CD4-positive, alpha-beta T cell treated with Interleukin-12 subunit alpha and Interleukin-12 subunit beta, for 1 hour (primary cell): ENCODE measurements around the gene MYH8.

Experiments used
- DNase-seq: peaks from one replicate; pipeline ENCODE4 v3.0.0-alpha.2; 2020

Gene MYH8

DNA sequence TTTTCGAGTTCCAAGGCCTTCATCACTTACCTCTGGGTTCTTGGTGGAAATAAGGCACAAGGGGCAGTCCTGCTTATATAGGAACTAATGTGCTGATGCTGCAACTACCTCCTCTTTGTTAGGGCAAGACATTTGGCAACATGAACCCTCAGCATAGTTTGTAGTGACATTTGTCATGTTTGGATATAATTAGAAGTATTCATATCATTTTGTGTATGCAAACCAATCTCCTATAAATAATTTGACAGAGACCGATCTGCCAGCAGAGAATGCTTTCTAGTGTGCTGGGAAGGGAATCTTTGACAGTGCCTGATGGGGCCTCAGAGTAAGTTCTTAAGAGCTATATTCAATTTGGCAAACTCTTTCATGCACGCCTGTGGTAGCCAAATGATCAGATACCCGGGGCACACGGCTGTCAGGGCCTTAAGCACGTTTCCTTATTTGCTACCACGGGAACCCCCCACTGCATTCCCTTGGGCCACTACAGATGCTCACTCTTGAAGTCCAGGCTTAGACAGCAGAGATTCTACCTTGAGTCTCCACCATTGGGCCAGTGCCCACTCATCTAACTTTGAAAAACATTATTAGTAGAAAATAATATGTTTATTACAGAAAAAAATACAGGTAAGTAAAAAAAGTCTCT is at the start of gene MYH8:
TSS of gene MYH8 (minus strand) at position 51 of the 643 bp plus-strand sequence. CDS start 1,723 bp downstream, outside the sequence.
- no peak for DNase-seq

DNA sequence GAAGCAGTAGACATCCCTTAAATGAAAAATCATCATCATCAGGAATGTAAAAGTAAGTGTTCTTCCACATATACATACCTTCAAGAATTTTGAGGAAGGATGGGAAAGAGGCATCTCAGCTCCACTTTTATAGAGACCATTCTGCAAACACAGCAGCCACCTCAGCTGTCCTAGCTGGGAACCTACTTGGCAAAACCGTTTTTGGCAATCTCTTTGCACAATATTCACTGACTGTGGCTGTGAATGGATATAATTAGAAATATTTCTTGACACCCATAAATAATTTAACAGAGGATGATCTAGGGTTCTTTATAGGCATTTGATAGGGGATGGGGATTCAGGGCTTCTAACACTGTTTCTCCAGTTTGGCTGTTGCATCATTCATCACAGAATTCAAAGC is 47.7 kb upstream of the MYH8 start, which contains the start of gene MYH4:
TSS of gene MYH4 (minus strand) at position 101 of the 400 bp plus-strand sequence. CDS start 2,814 bp downstream, outside the sequence.
- DNase-seq, result no peak

DNA sequence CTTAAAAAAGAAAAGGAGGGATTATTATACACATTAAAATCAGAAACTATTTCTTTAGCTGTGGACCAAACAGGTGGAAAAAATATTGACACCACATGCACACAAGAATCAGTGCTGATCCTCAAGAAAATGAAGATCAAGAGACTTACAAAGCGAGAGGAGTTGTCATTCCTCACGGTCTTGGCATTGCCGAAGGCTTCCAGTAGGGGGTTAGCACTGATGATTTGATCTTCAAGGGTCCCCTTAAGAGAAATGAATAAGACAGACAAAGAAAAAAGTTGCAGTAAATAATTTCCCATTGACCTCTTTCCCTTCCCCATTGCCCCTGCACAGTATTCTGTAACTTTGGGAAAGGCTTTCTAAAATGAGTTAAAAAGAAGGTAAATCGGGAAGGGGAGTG is 41.7 kb upstream of the MYH8 start:
- DNase-seq, result no peak

DNA sequence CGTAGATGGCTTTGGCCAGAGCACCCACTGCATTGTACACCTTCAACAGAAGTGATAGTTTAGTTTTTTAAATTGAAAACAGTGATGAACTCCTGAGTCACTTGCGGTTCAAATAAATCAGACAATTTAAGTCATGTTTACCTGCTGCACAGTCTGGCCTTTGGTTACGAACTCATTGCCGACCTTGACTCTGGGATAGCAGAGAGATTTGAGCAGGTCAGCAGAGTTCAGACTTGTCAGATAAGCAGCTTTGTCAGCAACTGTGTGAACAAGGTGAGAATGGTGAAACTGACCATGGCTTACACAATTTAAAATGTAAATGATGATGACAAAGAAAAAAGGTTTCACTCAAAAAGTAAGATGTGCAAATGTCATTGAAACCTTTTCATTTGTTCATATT is 38.3 kb upstream of the MYH8 start:
- no peak for DNase-seq

DNA sequence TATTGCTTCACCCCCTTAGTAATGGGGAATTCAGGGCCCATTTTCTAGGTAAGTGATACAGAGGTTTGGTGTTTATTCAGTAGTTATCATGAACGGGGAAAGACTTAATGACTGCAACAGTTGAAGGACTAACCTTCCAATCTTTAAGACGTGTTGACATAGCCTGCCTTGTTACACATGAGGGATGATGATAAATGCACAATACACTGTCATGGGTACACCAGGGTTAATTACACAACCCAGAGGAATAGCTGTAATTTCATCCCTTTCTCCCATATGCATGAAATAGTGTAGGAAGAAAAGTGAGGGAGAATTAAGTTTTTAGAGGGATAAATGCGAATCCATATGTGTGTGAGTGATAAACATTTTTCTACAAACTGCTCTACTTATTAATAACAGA is 37.0 kb upstream of the MYH8 start:
- DNase-seq, result no peak

- no peak for DNase-seq
Observed at GRCh38 chr17:10457952-10458351, 36.2 kb upstream of the MYH8 start.

GRCh38 chr17:10447026-10447931 is 25.5 kb upstream of the MYH8 start:
- DNase-seq, result no peak

- DNase-seq, result no peak
Observed at GRCh38 chr17:10439816-10440215, 18.1 kb upstream of the MYH8 start.

DNA sequence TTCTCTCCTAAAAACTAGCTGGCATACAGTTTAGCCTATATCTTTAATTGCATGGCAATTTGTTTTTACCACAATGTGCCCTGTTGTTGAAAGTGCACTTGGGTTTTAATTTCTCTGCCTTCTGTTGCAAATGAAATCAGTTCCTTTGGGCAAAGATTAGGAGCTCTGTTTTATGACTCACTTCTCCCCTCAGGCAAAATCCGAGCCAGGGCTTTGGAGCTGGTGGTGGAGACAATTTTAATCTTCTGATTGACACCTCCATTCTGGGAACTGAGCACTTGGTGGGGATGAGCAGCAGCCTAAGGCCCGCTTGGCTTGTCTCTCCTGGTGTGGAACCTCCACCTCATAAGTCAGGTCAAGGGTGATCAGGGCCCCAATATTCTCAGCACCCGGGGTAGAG is 13.3 kb upstream of the MYH8 start:
- no peak for DNase-seq

DNA sequence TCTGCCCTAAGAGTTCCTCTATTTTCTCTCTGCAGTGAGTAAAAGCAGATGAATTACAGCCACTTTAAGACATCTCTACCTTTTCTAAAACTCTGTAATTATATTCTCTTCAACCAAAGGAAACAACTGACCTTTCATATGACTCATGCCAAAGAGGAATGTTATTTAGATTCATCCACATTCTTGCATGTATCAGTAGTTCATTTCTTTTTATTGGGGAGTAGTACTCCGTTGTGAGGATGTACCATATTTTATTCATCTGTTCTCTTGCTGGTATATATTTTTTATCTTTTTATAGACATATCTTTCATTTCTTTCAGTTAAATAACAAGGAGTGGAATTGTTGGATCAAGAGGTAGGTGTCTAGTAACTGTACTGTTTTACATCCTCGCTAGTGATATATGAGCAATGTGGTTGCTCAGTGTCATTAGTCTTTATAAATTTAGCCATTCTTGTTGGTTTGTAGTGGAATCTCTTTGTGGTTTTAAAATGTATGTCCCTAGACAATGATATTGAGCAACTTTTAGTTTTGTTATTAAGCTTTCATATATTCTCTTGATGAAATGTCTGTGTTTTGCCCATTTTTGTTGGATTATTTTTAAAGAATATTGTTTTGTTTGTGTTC is 7.8 kb upstream of the MYH8 start:
- no peak for DNase-seq

- DNase-seq, result no peak
Observed at GRCh38 chr17:10428781-10429180, 7.0 kb upstream of the MYH8 start.

DNA sequence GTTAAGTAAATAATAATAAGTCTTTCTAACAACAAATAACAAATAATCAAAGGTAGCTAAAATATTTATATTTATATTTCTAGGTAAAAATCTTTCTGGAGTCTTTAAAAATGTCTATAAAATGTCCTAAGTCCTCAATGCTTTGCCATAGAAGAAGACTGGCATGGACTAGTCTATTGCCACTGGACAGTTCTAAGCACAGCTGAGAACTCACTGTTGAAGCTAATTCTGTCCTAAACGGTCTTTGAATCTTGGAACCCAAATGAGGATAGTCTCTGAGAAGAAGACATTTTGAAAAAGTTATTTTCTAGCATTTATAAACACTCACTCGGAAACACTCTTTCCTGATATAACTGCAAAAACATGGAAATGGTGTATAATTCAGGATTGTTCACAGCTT is 539 bp downstream of the MYH8 start:
- no peak for DNase-seq

GRCh38 chr17:10420811-10421210 is 939 bp downstream of the MYH8 start:
- no peak for DNase-seq

GRCh38 chr17:10417431-10417830 is 4.3 kb downstream of the MYH8 start:
- DNase-seq, result no peak

DNA sequence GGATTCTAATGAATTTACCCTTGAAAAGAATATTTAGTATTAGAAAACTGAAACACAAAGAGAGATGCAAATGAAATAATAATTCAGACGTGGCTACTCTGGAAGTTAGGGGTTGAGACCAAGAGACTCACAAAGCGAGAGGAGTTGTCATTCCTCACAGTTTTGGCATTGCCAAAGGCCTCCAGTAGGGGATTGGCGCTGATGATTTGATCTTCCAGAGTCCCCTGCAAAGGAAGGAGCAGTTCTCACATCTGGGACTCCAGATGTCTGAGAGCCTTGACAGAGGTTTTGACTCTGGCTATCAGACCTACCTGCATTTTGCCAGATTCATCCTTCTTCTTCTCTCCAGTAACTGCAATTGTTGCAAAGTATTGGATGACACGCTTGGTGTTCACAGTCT is 6.6 kb downstream of the MYH8 start:
- DNase-seq, result no peak

DNA sequence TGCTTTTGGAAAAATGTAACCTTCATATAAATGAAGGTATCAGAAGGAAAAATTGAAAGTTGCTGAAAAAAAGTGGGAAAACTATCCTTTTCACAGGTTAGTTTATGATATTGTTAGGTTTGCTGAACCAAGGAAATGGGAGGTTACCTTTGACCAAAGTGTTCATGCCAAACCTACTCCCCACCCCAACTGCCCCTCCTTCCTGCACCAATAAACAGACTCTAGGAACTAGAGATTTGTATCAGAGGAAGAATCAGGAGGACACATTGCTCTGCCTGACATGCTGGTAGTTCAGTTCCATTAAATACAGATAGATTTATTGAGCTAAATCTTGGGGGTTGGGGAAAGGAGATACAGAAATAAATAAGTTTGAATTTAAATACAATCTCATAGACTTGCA is 18.2 kb downstream of the MYH8 start:
- DNase-seq, result no peak

- no peak for DNase-seq
Observed at GRCh38 chr17:10398352-10398751, 23.4 kb downstream of the MYH8 start.

GRCh38 chr17:10396524-10397163 is 25.1 kb downstream of the MYH8 start:
- no peak for DNase-seq

- no peak for DNase-seq
Observed at GRCh38 chr17:10394201-10394887, 27.4 kb downstream of the MYH8 start.

DNA sequence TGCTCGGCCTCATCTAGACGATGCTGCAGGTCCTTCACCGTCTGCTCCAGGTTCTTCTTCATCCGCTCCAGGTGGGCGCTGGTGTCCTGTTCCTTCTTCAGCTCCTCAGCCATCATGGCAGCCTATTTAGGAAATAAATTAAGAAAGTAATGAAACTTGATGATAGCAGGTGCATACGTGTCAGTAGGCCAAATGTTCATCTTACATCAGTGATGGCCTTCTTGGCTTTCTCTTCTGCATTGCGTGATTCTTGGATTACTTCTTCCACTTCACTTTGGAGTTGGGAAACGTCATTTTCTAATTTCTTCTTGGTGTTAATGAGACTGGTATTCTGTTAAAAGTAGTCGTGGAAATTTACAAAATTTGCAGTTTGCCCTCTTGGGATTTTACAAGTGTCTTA is 28.9 kb downstream of the MYH8 start:
- no peak for DNase-seq

GRCh38 chr17:10385871-10386270 is 35.9 kb downstream of the MYH8 start:
- DNase-seq, result no peak

DNA sequence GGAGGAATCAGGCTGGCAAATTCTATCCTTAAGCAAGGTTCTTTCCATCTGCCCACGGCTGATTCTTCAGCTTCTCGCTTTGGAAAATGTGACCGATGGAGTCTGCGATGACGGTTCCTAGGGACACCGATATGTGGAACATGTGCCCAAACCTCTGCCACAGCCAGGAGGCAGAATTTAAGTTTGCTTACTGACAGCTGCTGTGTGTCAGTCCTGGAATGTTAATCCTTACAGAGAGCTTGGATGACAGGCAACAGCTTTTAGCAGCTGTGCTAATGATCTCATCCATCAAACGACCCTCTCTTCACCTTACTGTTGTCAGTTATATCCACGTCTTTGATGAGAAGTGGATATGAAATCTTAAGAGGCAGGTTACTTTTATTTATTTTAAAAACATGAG is 37.6 kb downstream of the MYH8 start:
- no peak for DNase-seq
